GM23248 (cell line): ENCODE measurements around the gene CNOT6.

Experiments
- EZH2 ChIP-seq: fragments of 200-600 bp; sonication (generic); IDR thresholded peaks from 2 replicates; pipeline ENCODE4 v1.6.1; 2018; ENCODE audit warnings: antibody characterized with exemption, mild to moderate bottlenecking; ENCODE audit not compliant: insufficient read depth, poor library complexity, severe bottlenecking
- EZH2phosphoT487 ChIP-seq: fragments of 200-600 bp; sonication (generic); IDR thresholded peaks from 2 replicates; pipeline ENCODE4 v1.6.1; 2018; ENCODE audit warnings: antibody characterized with exemption, moderate library complexity, mild to moderate bottlenecking, low read depth; ENCODE audit not compliant: insufficient read depth

- TF ChIP-seq EZH2phosphoT487 (no peak), EZH2 (no peak)
Measured at GRCh38 chr5:180507661-180508060, 13.5 kb downstream of the CNOT6 start.
